HCT116 (cell line): ENCODE measurements around the gene BCL11B. TPM values are rescaled to one million over a fixed set of nuclear protein-coding genes. Genes with fewer than 3 reads are reported as not detected.

Source experiments
- ATAC-seq: fragments of 200-7000 bp; cut with Tn5 transposase; 2 replicates; pipeline ENCODE4 v1.9.1; 2020; ENCODE audit warnings: mild to moderate bottlenecking, moderate library complexity
- BruUV-seq: library from RNA; stranded (reverse); fragments of 400-500 nt; replicated peaks from 2 replicates; lab custom pipeline; 2021; lab: Mats Ljungman, UMichigan
- CTCF ChIA-PET: fragments of 300-600 bp; sonication (Branson Sonifier 250); formaldehyde crosslinking; loops from one replicate; lab custom pipeline; 2021; ENCODE audit warnings: antibody characterized with exemption; lab: Charles Lee
- POLR2A ChIA-PET: fragments of 300-600, 350-600 bp; sonication (Branson Sonifier 250); formaldehyde crosslinking; loops from one replicate; lab custom pipeline; 2021; ENCODE audit warnings: antibody characterized with exemption; lab: Charles Lee
- RAD21 ChIA-PET, 2 experiments: fragments of 300-600 bp; sonication (Branson Sonifier 250); formaldehyde crosslinking; loops; one replicate each; lab custom pipeline; 2023; ENCODE audit warnings: low total read pairs in 2 of 2; ENCODE audit not compliant: uncharacterized antibody in 2 of 2, unreplicated experiment in 2 of 2, low non-redundant PET in 1 of 2; lab: Charles Lee
- DNase-seq: peaks from one replicate; pipeline ENCODE4 v3.0.0-alpha.2; 2010; ENCODE audit warnings: low read depth, low spot score
- H2AFZ ChIP-seq: fragments of 200-600 bp; shearing (Covaris generic), sonication (generic); 2 replicates; pipeline ENCODE4 v1.6.1; 2017; ENCODE audit warnings: low read depth, mixed run types, mixed read lengths, antibody characterized with exemption, low read length; ENCODE audit not compliant: poor library complexity, severe bottlenecking
- H3K27ac ChIP-seq: 2 replicates; pipeline ENCODE4 v1.5.1; 2012; ENCODE audit warnings: low read depth, low read length
- H3K27me3 ChIP-seq: fragments of 200-600 bp; sonication (generic); 2 replicates; pipeline ENCODE4 v1.6.1; 2016; ENCODE audit warnings: mixed run types, low read length, mixed read lengths; ENCODE audit not compliant: insufficient read depth
- H3K36me3 ChIP-seq, 2 experiments: fragments of 200-500 bp in 1 of 2; fragments of 200-600 bp in 1 of 2; sonication (Bioruptor generic) in 1 of 2; sonication (generic) in 1 of 2; 2 replicates each; pipeline versions ENCODE4 v1.5.1 to v1.6.1; 2014 to 2016; ENCODE audit warnings: low read length in 2 of 2, inconsistent platforms in 1 of 2, mixed read lengths in 1 of 2, mixed run types in 1 of 2; ENCODE audit not compliant: insufficient read depth in 2 of 2, control insufficient read depth in 1 of 2
- H3K4me1 ChIP-seq, 2 experiments: fragments of 200-600 bp in 1 of 2; sonication (generic) in 1 of 2; 2 replicates each; pipeline versions ENCODE4 v1.5.1 to v1.6.1; 2012 to 2017; ENCODE audit warnings: low read length in 2 of 2, inconsistent platforms in 1 of 2, mild to moderate bottlenecking in 1 of 2, mixed read lengths in 1 of 2, mixed run types in 1 of 2, moderate library complexity in 1 of 2; ENCODE audit not compliant: insufficient read depth in 2 of 2, control insufficient read depth in 1 of 2
- H3K4me2 ChIP-seq: fragments of 200-600 bp; sonication (generic); 2 replicates; pipeline ENCODE4 v1.6.1; 2017; ENCODE audit warnings: mixed run types, low read length, mixed read lengths
- H3K4me3 ChIP-seq, 2 experiments: fragments of 200-600 bp in 1 of 2; sonication (generic) in 1 of 2; replicated peaks in 1 of 2; 2 replicates each; pipeline ENCODE4 v1.5.1; 2011 to 2016; ENCODE audit warnings: low read length in 2 of 2, control low read depth in 1 of 2, low read depth in 1 of 2, mild to moderate bottlenecking in 1 of 2, mixed read lengths in 1 of 2, mixed run types in 1 of 2
- H3K79me2 ChIP-seq: fragments of 200-600 bp; sonication (generic); 2 replicates; pipeline ENCODE4 v1.6.1; 2017; ENCODE audit warnings: mild to moderate bottlenecking, mixed run types, low read length, moderate library complexity, mixed read lengths; ENCODE audit not compliant: insufficient read depth
- H3K9ac ChIP-seq: fragments of 200-600 bp; sonication (generic); 2 replicates; pipeline ENCODE4 v1.6.1; 2016; ENCODE audit warnings: low read length, mixed read lengths
- H3K9me2 ChIP-seq: fragments of 200-600 bp; sonication (generic), shearing (Covaris generic); 2 replicates; pipeline ENCODE4 v1.6.1; 2017; ENCODE audit warnings: mixed run types, mild to moderate bottlenecking, moderate library complexity; ENCODE audit not compliant: insufficient read depth
- H3K9me3 ChIP-seq, 2 experiments: fragments of 200-500 bp in 1 of 2; fragments of 200-600 bp in 1 of 2; sonication (Bioruptor generic) in 1 of 2; sonication (generic) in 1 of 2; 2 replicates each; pipeline ENCODE4 v1.6.1; 2014 to 2017; ENCODE audit warnings: low read length in 2 of 2, mixed read lengths in 2 of 2, inconsistent platforms in 1 of 2, low read depth in 1 of 2, mild to moderate bottlenecking in 1 of 2, mixed run types in 1 of 2, moderate library complexity in 1 of 2; ENCODE audit not compliant: control insufficient read depth in 1 of 2, insufficient read depth in 1 of 2
- H4K20me1 ChIP-seq: fragments of 200-600 bp; sonication (generic), shearing (Covaris generic); 2 replicates; pipeline ENCODE4 v1.6.1; 2017; ENCODE audit warnings: mixed run types, mild to moderate bottlenecking, moderate library complexity; ENCODE audit not compliant: insufficient read depth
- CBX3 ChIP-seq: IDR thresholded peaks from 2 replicates; pipeline ENCODE4 v1.6.1; 2012; ENCODE audit warnings: low read depth
- CEBPB ChIP-seq: IDR thresholded peaks from 2 replicates; pipeline ENCODE4 v1.6.1; 2012; ENCODE audit warnings: low read depth
- CTCF ChIP-seq, 3 experiments: fragments of 200-600 bp in 1 of 3; sonication (generic) in 1 of 3; IDR thresholded peaks in 2 of 3; conservative IDR thresholded peaks in 1 of 3; 2 replicates each; pipeline ENCODE4 v1.5.1; 2012 to 2017; ENCODE audit warnings: low read depth in 2 of 3, low read length in 2 of 3, antibody characterized with exemption in 1 of 3, borderline replicate concordance in 1 of 3, control low read depth in 1 of 3, mild to moderate bottlenecking in 1 of 3, mixed read lengths in 1 of 3, mixed run types in 1 of 3, moderate library complexity in 1 of 3; ENCODE audit not compliant: insufficient read depth in 1 of 3
- EGR1 ChIP-seq: IDR thresholded peaks from 2 replicates; pipeline ENCODE4 v1.6.1; 2012; ENCODE audit warnings: low read depth
- FOSL1 ChIP-seq: IDR thresholded peaks from 2 replicates; pipeline ENCODE4 v1.6.1; 2012; ENCODE audit warnings: low read depth
- POLR2A ChIP-seq: IDR thresholded peaks from 2 replicates; pipeline ENCODE4 v1.7.0; 2011; ENCODE audit warnings: borderline replicate concordance; ENCODE audit not compliant: insufficient read depth, insufficient read length; ENCODE audit errors: extremely low read depth
- POLR2AphosphoS5 ChIP-seq: IDR thresholded peaks from 2 replicates; pipeline ENCODE4 v1.6.1; 2011; ENCODE audit warnings: mild to moderate bottlenecking, low read depth, low read length, moderate library complexity
- RAD21 ChIP-seq: IDR thresholded peaks from 2 replicates; pipeline ENCODE4 v1.6.1; 2012; ENCODE audit warnings: low read depth, mild to moderate bottlenecking
- TCF7L2 ChIP-seq: IDR thresholded peaks from 2 replicates; pipeline ENCODE4 v1.7.0; 2011; ENCODE audit warnings: borderline replicate concordance, inconsistent platforms; ENCODE audit not compliant: insufficient read depth, insufficient read length; ENCODE audit errors: extremely low read depth
- YY1 ChIP-seq: IDR thresholded peaks from 2 replicates; pipeline ENCODE4 v1.6.1; 2011; ENCODE audit warnings: low read length, low read depth, moderate library complexity, mild to moderate bottlenecking; ENCODE audit not compliant: insufficient replicate concordance; ENCODE audit errors: extremely low read depth
- ZBTB33 ChIP-seq: IDR thresholded peaks from 2 replicates; pipeline ENCODE4 v1.6.1; 2011; ENCODE audit warnings: mild to moderate bottlenecking, low read length, moderate library complexity; ENCODE audit not compliant: insufficient replicate concordance; ENCODE audit errors: extremely low read depth
- ZFX ChIP-seq: fragments of 450-650 bp; IDR thresholded peaks from 2 replicates; pipeline ENCODE4 v1.6.1; 2017
- intact Hi-C: fragments of 100-400 bp; cut with micrococcal nuclease; formaldehyde crosslinking; loops from 2 replicates; pipeline ENCODE4 v1.10.0; 2022
- total RNA-seq: library from RNA; stranded (reverse); gene quantifications from one replicate; pipeline ENCODE4 v1.2.1, GENCODE V29; 2021; ENCODE audit not compliant: unreplicated experiment

Gene BCL11B
- total RNA-seq, 1 experiment from 2014 or later = 1.1 TPM

- TF ChIP-seq ZBTB33 = no peak
- TF ChIP-seq CBX3 = no peak
- no peak for TF ChIP-seq CTCF (IDR thresholded peaks at IDR 0.05 in 2 of 3, conservative IDR thresholded peaks at IDR 0.05 in 1 of 3; ENCODE audit: borderline replicate concordance in 1 of 3, insufficient read depth in 1 of 3, low read depth in 2 of 3, low read length in 2 of 3)
- no peak for TF ChIP-seq RAD21
- no peak for TF ChIP-seq ZFX
- TF ChIP-seq YY1 = no peak
- TF ChIP-seq POLR2A = no peak
- no peak for TF ChIP-seq CEBPB
Observed at GRCh38 chr14:99192830-99193229, 79.2 kb downstream of the BCL11B start (continued).

- intact Hi-C loops = no loop called here
- DNase-seq = no peak
- Histone ChIP-seq H4K20me1 (no peaks in the 10 kb centered on the region), H3K79me2 (no peaks in the 10 kb centered on the region), H3K4me1 (no peaks in the 10 kb centered on the region), H3K4me2 (no peak overlapping the region), H3K9me2 (no peaks in the 10 kb centered on the region), H2AFZ (no peak overlapping the region), H3K9me3 (no peaks in the 10 kb centered on the region), H3K4me3 (no peak overlapping the region), H3K9ac (no peak overlapping the region), H3K27me3 (no peaks in the 10 kb centered on the region), H3K27ac (no peak overlapping the region), H3K36me3 (no peaks in the 10 kb centered on the region)
- ChIA-PET RAD21 (no interaction called here), CTCF (no interaction called here), POLR2A (no interaction called here)
- BruUV-seq = no TSS peak
- no peak for ATAC-seq
- TF ChIP-seq ZBTB33 = no peak
- no peak for TF ChIP-seq CTCF (IDR thresholded peaks at IDR 0.05 in 2 of 3, conservative IDR thresholded peaks at IDR 0.05 in 1 of 3; ENCODE audit: borderline replicate concordance in 1 of 3, insufficient read depth in 1 of 3, low read depth in 2 of 3, low read length in 2 of 3)
- TF ChIP-seq POLR2AphosphoS5 = no peak
- no peak for TF ChIP-seq FOSL1
- TF ChIP-seq TCF7L2 = no peak
- no peak for TF ChIP-seq EGR1
- no peak for TF ChIP-seq CBX3
- TF ChIP-seq RAD21 = no peak
Observed at GRCh38 chr14:99192028-99192621, 79.9 kb downstream of the BCL11B start.
